ENCODE data around the gene ARF3. TPM values are rescaled to one million over a fixed set of nuclear protein-coding genes. Genes with fewer than 3 reads are reported as not detected.

ARF3 gene
- total RNA-seq, 1 experiment from 2014 or later = 257 TPM

- intact Hi-C loops (cut with micrococcal nuclease; ENCODE audit: unreplicated experiment) = loop anchor here (1.0 kb wide), 5 partner anchors 8 to 45 kb away; partner anchors contain the start of gene RND1
- H3K9me3 Mint-ChIP-seq (ENCODE audit: unreplicated experiment) = no peaks in the 10 kb centered on the region
- H3K36me3 Mint-ChIP-seq (ENCODE audit: insufficient read depth, unreplicated experiment) = peaks cover 10% of the 10 kb centered on the region
- Histone ChIP-seq H3K4me1 (peaks cover 33% of the 10 kb centered on the region), H3K9me3 (no peaks in the 10 kb centered on the region), H3K4me3 (ENCODE audit: low read depth, low read length) (peak overlapping the region; percentile 50), H3K27me3 (replicated peaks; ENCODE audit: control insufficient read depth, insufficient read depth, low read length) (no peaks in the 10 kb centered on the region), H3K36me3 (ENCODE audit: control insufficient read depth, insufficient read depth, low read length) (no peaks in the 10 kb centered on the region)
- peak overlapping the region; percentile 63 for H3K4me3 Mint-ChIP-seq (ENCODE audit: unreplicated experiment)
- POLR2A ChIA-PET = interaction anchor here (0.5 to 2.0 kb wide), 12 partner anchors 9 to 1223 kb away, joined by 3 to 75 read pairs (median 4); partner anchors contain the start of genes DDX23, FKBP11 and RND1
- CTCF ChIA-PET = interaction anchor here (0.5 to 4.2 kb wide), 36 partner anchors 8 to 1043 kb away, joined by 3 to 321 read pairs (median 5); partner anchors contain the start of genes ARF3, DDX23, FKBP11 and RHEBL1
- peaks cover 36% of the 10 kb centered on the region for H3K4me1 Mint-ChIP-seq (ENCODE audit: low read depth, unreplicated experiment)
- no peaks in the 10 kb centered on the region for H3K27me3 Mint-ChIP-seq (ENCODE audit: insufficient read depth, unreplicated experiment)
- peak; percentile 97 to 99 for DNase-seq
- TSS peak; percentile 74 for BruUV-seq (replicated peaks)
- H3K27ac Mint-ChIP-seq (ENCODE audit: unreplicated experiment) = peak overlapping the region; percentile 66
- TF ChIP-seq CTCF (IDR thresholded peaks at IDR 0.05; ENCODE audit: insufficient read depth in 1 of 2, low read depth in 1 of 2, low read length in 1 of 2, severe bottlenecking in 1 of 2, unreplicated experiment in 1 of 2) = peak; percentile 98 to 99
Observed at GRCh38 chr12:48890657-48891418, 66.4 kb downstream of the ARF3 start.

GRCh38 chr12:48889679-48890078 lies 67.6 kb downstream of the ARF3 start:
- no TSS peak for BruUV-seq (replicated peaks)
- intact Hi-C loops (cut with micrococcal nuclease; ENCODE audit: unreplicated experiment) = loop anchor here (1.0 kb wide), 3 partner anchors 24 to 47 kb away; partner anchors contain the start of gene RND1
- Mint-ChIP-seq H3K27me3 (ENCODE audit: insufficient read depth, unreplicated experiment) (no peaks in the 10 kb centered on the region), H3K4me3 (ENCODE audit: unreplicated experiment) (no peak overlapping the region), H3K9me3 (ENCODE audit: unreplicated experiment) (no peaks in the 10 kb centered on the region), H3K4me1 (ENCODE audit: low read depth, unreplicated experiment) (peaks cover 44% of the 10 kb centered on the region), H3K36me3 (ENCODE audit: insufficient read depth, unreplicated experiment) (peaks cover 7% of the 10 kb centered on the region), H3K27ac (ENCODE audit: unreplicated experiment) (peak overlapping the region; percentile 66)
- H3K4me3 ChIP-seq (ENCODE audit: low read depth, low read length) = no peak overlapping the region
- no peaks in the 10 kb centered on the region for H3K27me3 ChIP-seq (replicated peaks; ENCODE audit: control insufficient read depth, insufficient read depth, low read length)
- ChIA-PET CTCF (interaction anchor here (0.5 to 4.2 kb wide), 8 partner anchors 16 to 532 kb away, joined by 3 to 321 read pairs (median 12); partner anchors contain the start of genes ARF3, DDX23 and RND1), POLR2A (interaction anchor here (0.6 to 2.0 kb wide), 2 partner anchors 37 to 68 kb away, joined by 3 to 75 read pairs; partner anchors contain the start of genes ARF3 and DDX23)
- H3K9me3 ChIP-seq = no peaks in the 10 kb centered on the region
- H3K36me3 ChIP-seq (ENCODE audit: control insufficient read depth, insufficient read depth, low read length) = no peaks in the 10 kb centered on the region
- no peak for DNase-seq
- no peak for TF ChIP-seq CTCF (IDR thresholded peaks at IDR 0.05; ENCODE audit: insufficient read depth in 1 of 2, low read depth in 1 of 2, low read length in 1 of 2, severe bottlenecking in 1 of 2, unreplicated experiment in 1 of 2)
- peaks cover 37% of the 10 kb centered on the region for H3K4me1 ChIP-seq

Other genes starting within 250 kb of the ARF3 start
- gene CCNT1, start 240.8 kb downstream of the ARF3 start, total RNA-seq (2022) = 52.1 and 53.1 TPM in 2 replicates
- 89.8 and 92.9 TPM in 2 replicates for gene ADCY6, start 168.4 kb downstream of the ARF3 start, total RNA-seq (2022)
- 20.4 and 28.2 TPM in 2 replicates for gene CACNB3, start 139.0 kb downstream of the ARF3 start, total RNA-seq (2022)
- 151 and 152 TPM in 2 replicates for gene DDX23, start 105.3 kb downstream of the ARF3 start, total RNA-seq (2022)
- 5.1 and 5.2 TPM in 2 replicates for gene RND1, start 91.6 kb downstream of the ARF3 start, total RNA-seq (2022)
- 79.5 and 83.2 TPM in 2 replicates for gene FKBP11, start 32.0 kb downstream of the ARF3 start, total RNA-seq (2022)
- gene WNT10B, start 14.2 kb upstream of the ARF3 start, total RNA-seq (2022) = 4.2 and 4.4 TPM in 2 replicates
- gene WNT1, start 20.8 kb upstream of the ARF3 start, total RNA-seq (2022) = 0.63 TPM in 1 of 2 replicates, not detected in the other
- 1.7 and 1.9 TPM in 2 replicates for gene DDN, start 41.9 kb upstream of the ARF3 start, total RNA-seq (2022)
- 60.3 and 61.4 TPM in 2 replicates for gene PRKAG1, start 61.3 kb upstream of the ARF3 start, total RNA-seq (2022)
- gene KMT2D, start 103.3 kb upstream of the ARF3 start, total RNA-seq (2022) = 139 and 140 TPM in 2 replicates
- 2.5 and 2.6 TPM in 2 replicates for gene RHEBL1, start 112.5 kb upstream of the ARF3 start, total RNA-seq (2022)
- 0.16 TPM in 1 of 2 replicates, not detected in the other for gene DHH, start 137.3 kb upstream of the ARF3 start, total RNA-seq (2022)
- 43.1 and 43.9 TPM in 2 replicates for gene LMBR1L, start 153.4 kb upstream of the ARF3 start, total RNA-seq (2022)
- 1,866 and 1,882 TPM in 2 replicates for gene TUBA1B, start 173.9 kb upstream of the ARF3 start, total RNA-seq (2022)
- gene TUBA1A, start 231.6 kb upstream of the ARF3 start, total RNA-seq (2022) = 8.5 and 9.1 TPM in 2 replicates

Data from Caco-2 (cell line).